GM23338 (cell line): ENCODE measurements around the gene SHISA7. TPM values are rescaled to one million over a fixed set of nuclear protein-coding genes. Genes with fewer than 3 reads are reported as not detected.

ENCODE experiments used
- ATAC-seq: fragments of 200-7000 bp; cut with Tn5 transposase; 3 replicates; pipeline ENCODE4 v1.9.1; 2020
- DNase-seq: peaks from one replicate; pipeline ENCODE4 v3.0.0-alpha.2; 2015; ENCODE audit warnings: low spot score
- H2AFZ ChIP-seq: fragments of 200-600 bp; sonication (generic); 2 replicates; pipeline ENCODE4 v1.8.0; 2016; ENCODE audit warnings: antibody characterized with exemption, mild to moderate bottlenecking, moderate library complexity
- H3F3A ChIP-seq: fragments of 200-600 bp; sonication (generic); replicated peaks from 2 replicates; pipeline ENCODE4 v1.8.0; 2017; ENCODE audit warnings: antibody characterized with exemption, mixed run types, low read depth
- H3K27ac ChIP-seq: fragments of 200-600 bp; sonication (generic); 2 replicates; pipeline ENCODE4 v1.6.1; 2016; ENCODE audit warnings: low read depth
- H3K27me3 ChIP-seq: fragments of 200-600 bp; sonication (generic); 2 replicates; pipeline ENCODE4 v1.8.0; 2016; ENCODE audit warnings: mild to moderate bottlenecking, mixed run types, moderate library complexity; ENCODE audit not compliant: insufficient read depth
- H3K36me3 ChIP-seq: fragments of 200-600 bp; sonication (generic); 2 replicates; pipeline ENCODE4 v1.8.0; 2016; ENCODE audit warnings: mild to moderate bottlenecking; ENCODE audit not compliant: insufficient read depth
- H3K4me1 ChIP-seq: fragments of 200-600 bp; sonication (generic); 2 replicates; pipeline ENCODE4 v1.8.0; 2016; ENCODE audit warnings: mild to moderate bottlenecking, moderate library complexity; ENCODE audit not compliant: insufficient read depth
- H3K4me2 ChIP-seq: fragments of 200-600 bp; sonication (generic); 2 replicates; pipeline ENCODE4 v1.7.1; 2017; ENCODE audit warnings: mixed run types
- H3K4me3 ChIP-seq: fragments of 200-600 bp; sonication (generic); 2 replicates; pipeline ENCODE4 v1.6.1; 2016; ENCODE audit warnings: mixed run types
- H3K79me2 ChIP-seq: fragments of 200-600 bp; sonication (generic); replicated peaks from 2 replicates; pipeline ENCODE4 v1.8.0; 2017; ENCODE audit warnings: mild to moderate bottlenecking; ENCODE audit not compliant: insufficient read depth
- H3K9me2 ChIP-seq: fragments of 200-600 bp; sonication (generic); 2 replicates; pipeline ENCODE4 v1.8.0; 2017; ENCODE audit not compliant: insufficient read depth
- H4K20me1 ChIP-seq: fragments of 200-600 bp; sonication (generic); replicated peaks from 2 replicates; pipeline ENCODE4 v1.8.0; 2017; ENCODE audit warnings: mild to moderate bottlenecking; ENCODE audit not compliant: insufficient read depth
- H3K27ac Mint-ChIP-seq: 2 replicates; pipeline ENCODE4 v1.8.0; 2020; ENCODE audit warnings: inconsistent platforms, mild to moderate bottlenecking, moderate library complexity, mixed read lengths
- H3K27me3 Mint-ChIP-seq: 3 replicates; pipeline ENCODE4 v1.8.0; 2022; ENCODE audit warnings: low read depth, mild to moderate bottlenecking, moderate library complexity, mixed read lengths, inconsistent platforms; ENCODE audit not compliant: insufficient read depth, poor library complexity
- H3K36me3 Mint-ChIP-seq: 3 replicates; pipeline ENCODE4 v1.8.0; 2021; ENCODE audit warnings: low read depth, mild to moderate bottlenecking, inconsistent platforms, moderate library complexity, mixed read lengths
- H3K4me1 Mint-ChIP-seq: 3 replicates; pipeline ENCODE4 v1.8.0; 2020; ENCODE audit warnings: mild to moderate bottlenecking, inconsistent platforms, mixed read lengths
- H3K4me3 Mint-ChIP-seq: 3 replicates; pipeline ENCODE4 v1.8.0; 2021; ENCODE audit warnings: moderate library complexity, mild to moderate bottlenecking, inconsistent platforms, mixed read lengths
- H3K9me3 Mint-ChIP-seq: 3 replicates; pipeline ENCODE4 v1.8.0; 2020; ENCODE audit warnings: moderate library complexity, mild to moderate bottlenecking, inconsistent platforms, mixed read lengths
- CREB1 ChIP-seq: fragments of 250-450 bp; sonication (Bioruptor Pico); IDR thresholded peaks from 2 replicates; pipeline ENCODE4 v1.5.0; 2020; ENCODE audit warnings: low read depth, mild to moderate bottlenecking, moderate library complexity
- EZH2 ChIP-seq: fragments of 200-600 bp; sonication (generic); IDR thresholded peaks from one replicate; pipeline ENCODE4 v1.8.0; 2017; ENCODE audit warnings: antibody characterized with exemption, mild to moderate bottlenecking, low read depth; ENCODE audit not compliant: unreplicated experiment
- EZH2phosphoT487 ChIP-seq: fragments of 200-600 bp; sonication (generic); IDR thresholded peaks from one replicate; pipeline ENCODE4 v1.8.1; 2018; ENCODE audit warnings: antibody characterized with exemption; ENCODE audit not compliant: unreplicated experiment
- JUNB ChIP-seq: IDR thresholded peaks from one replicate; pipeline ENCODE4 v1.6.1; 2016; ENCODE audit warnings: antibody characterized with exemption; ENCODE audit not compliant: unreplicated experiment
- NANOG ChIP-seq: IDR thresholded peaks from 2 replicates; pipeline ENCODE4 v1.6.1; 2016; ENCODE audit warnings: antibody characterized with exemption, borderline replicate concordance
- POLR2AphosphoS5 ChIP-seq: IDR thresholded peaks from 2 replicates; pipeline ENCODE4 v1.6.1; 2016; ENCODE audit warnings: antibody characterized with exemption, low read depth
- STAT1 ChIP-seq: IDR thresholded peaks from one replicate; pipeline ENCODE4 v1.6.1; 2016; ENCODE audit warnings: antibody characterized with exemption; ENCODE audit not compliant: unreplicated experiment
- ZNF114 ChIP-seq: fragments of 250-450 bp; sonication (Bioruptor Pico); IDR thresholded peaks from 2 replicates; pipeline ENCODE4 v1.5.0; 2020; ENCODE audit warnings: mild to moderate bottlenecking, moderate library complexity
- polyA plus RNA-seq: library from polyadenylated mRNA; unstranded; fragments of >200 nt; fragmentation: Nextera tagmentation; extraction: Ambion mirVana; gene quantifications from 2 replicates; pipeline ENCODE4 v1.2.1, GENCODE V29; 2016
- total RNA-seq: library from RNA; depleted of rRNA; stranded (reverse); fragments of >200 nt; shearing (Covaris generic); gene quantifications from 2 replicates; pipeline ENCODE4 v1.2.3, GENCODE V29; 2014
- TF ChIP-seq, protein P1 (sequence below): IDR thresholded peaks from 2 replicates; pipeline ENCODE4 v1.6.1; 2016; ENCODE audit warnings: antibody characterized with exemption
- TF ChIP-seq, protein P2 (sequence below): fragments of 250-450 bp; sonication (Bioruptor Pico); IDR thresholded peaks from 2 replicates; pipeline ENCODE4 v1.5.0; 2020; ENCODE audit warnings: mild to moderate bottlenecking, moderate library complexity
- TF ChIP-seq, protein P3 (sequence below), 2 experiments: fragments of 200-600 bp in 1 of 2; sonication (generic) in 1 of 2; conservative IDR thresholded peaks; 2 replicates each; pipeline versions ENCODE4 v1.5.1 to v1.6.1; 2016 to 2017; ENCODE audit warnings: antibody characterized with exemption in 2 of 2, low read depth in 2 of 2, mild to moderate bottlenecking in 2 of 2, moderate library complexity in 1 of 2

Gene SHISA7
- total and polyA plus RNA-seq, 2 experiments from 2014 or later = 0.32 to 1.4 TPM

DNA sequence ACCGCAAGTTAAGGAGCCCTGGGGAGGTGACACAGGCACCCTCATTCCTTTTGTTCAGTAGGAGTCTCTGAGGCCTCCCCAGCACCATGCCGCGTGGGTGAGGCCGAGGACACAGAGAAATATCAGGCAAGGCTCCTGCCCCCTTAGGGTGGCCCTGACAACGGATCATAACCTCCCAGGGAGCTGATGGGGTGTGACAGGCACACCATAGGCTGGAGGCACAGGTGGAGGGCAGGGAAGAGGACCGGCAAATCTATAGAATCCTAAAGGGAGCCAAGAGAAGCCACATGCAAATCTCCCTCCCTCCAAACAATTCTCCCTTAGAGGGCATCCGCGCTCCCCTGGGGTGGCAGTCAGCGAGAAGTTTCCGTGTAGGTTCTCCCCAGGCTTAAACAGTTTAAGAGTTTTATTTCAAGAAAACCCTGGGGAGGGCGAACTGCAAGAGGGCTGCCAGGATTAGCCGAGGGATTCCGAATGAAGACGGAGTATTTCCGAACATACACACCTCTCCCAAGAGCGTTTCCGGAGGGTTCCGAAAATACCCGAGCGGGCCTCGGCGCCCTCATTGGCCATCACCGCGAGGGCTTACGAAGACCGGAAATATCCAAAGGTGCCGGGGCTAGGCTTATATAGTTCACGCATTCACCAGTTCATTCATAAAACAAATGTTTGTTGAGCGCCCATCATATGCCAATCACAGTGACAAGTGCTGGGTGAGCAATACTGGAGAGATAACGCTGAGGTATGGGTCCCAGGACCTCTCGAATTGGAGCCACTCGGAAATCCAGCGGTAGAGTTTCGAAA is 58.0 kb downstream of the SHISA7 start:
- peaks cover 45% of the 10 kb centered on the region for H4K20me1 ChIP-seq
- H3K27ac ChIP-seq = peak overlapping the region; percentile 11; the same call in 1 of the 2 replicates
- peaks cover 49% of the 10 kb centered on the region for H3K36me3 Mint-ChIP-seq
- peak; percentile 99 for DNase-seq
- H3K4me3 Mint-ChIP-seq = peak overlapping the region; percentile 99
- peak overlapping the region; percentile 51 for H3K4me2 ChIP-seq
- H2AFZ ChIP-seq = no peak overlapping the region
- H3K4me3 ChIP-seq = peak overlapping the region; percentile 99
- peaks cover 5% of the 10 kb centered on the region; the same call in 2 of the 3 replicates for H3K9me3 Mint-ChIP-seq
- peaks cover 50% of the 10 kb centered on the region for H3F3A ChIP-seq
- H3K36me3 ChIP-seq = peaks cover 11% of the 10 kb centered on the region; the same call in 1 of the 2 replicates
- H3K27ac Mint-ChIP-seq = peak overlapping the region; percentile 98
- H3K79me2 ChIP-seq = peaks cover 33% of the 10 kb centered on the region
- peaks cover 45% of the 10 kb centered on the region for H3K4me1 Mint-ChIP-seq
- H3K27me3 Mint-ChIP-seq = peaks cover 50% of the 10 kb centered on the region
- peaks cover 46% of the 10 kb centered on the region for H3K4me1 ChIP-seq
- H3K27me3 ChIP-seq = peaks cover 12% of the 10 kb centered on the region
- no peaks in the 10 kb centered on the region for H3K9me2 ChIP-seq
- no peak for TF ChIP-seq NANOG
- no peak for TF ChIP-seq EZH2phosphoT487
- TF ChIP-seq JUNB = no peak
- TF ChIP-seq, protein P1, sequence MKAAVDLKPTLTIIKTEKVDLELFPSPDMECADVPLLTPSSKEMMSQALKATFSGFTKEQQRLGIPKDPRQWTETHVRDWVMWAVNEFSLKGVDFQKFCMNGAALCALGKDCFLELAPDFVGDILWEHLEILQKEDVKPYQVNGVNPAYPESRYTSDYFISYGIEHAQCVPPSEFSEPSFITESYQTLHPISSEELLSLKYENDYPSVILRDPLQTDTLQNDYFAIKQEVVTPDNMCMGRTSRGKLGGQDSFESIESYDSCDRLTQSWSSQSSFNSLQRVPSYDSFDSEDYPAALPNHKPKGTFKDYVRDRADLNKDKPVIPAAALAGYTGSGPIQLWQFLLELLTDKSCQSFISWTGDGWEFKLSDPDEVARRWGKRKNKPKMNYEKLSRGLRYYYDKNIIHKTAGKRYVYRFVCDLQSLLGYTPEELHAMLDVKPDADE = no peak; the same call in 1 of the 2 replicates
- TF ChIP-seq STAT1 = no peak
- TF ChIP-seq, protein P2, sequence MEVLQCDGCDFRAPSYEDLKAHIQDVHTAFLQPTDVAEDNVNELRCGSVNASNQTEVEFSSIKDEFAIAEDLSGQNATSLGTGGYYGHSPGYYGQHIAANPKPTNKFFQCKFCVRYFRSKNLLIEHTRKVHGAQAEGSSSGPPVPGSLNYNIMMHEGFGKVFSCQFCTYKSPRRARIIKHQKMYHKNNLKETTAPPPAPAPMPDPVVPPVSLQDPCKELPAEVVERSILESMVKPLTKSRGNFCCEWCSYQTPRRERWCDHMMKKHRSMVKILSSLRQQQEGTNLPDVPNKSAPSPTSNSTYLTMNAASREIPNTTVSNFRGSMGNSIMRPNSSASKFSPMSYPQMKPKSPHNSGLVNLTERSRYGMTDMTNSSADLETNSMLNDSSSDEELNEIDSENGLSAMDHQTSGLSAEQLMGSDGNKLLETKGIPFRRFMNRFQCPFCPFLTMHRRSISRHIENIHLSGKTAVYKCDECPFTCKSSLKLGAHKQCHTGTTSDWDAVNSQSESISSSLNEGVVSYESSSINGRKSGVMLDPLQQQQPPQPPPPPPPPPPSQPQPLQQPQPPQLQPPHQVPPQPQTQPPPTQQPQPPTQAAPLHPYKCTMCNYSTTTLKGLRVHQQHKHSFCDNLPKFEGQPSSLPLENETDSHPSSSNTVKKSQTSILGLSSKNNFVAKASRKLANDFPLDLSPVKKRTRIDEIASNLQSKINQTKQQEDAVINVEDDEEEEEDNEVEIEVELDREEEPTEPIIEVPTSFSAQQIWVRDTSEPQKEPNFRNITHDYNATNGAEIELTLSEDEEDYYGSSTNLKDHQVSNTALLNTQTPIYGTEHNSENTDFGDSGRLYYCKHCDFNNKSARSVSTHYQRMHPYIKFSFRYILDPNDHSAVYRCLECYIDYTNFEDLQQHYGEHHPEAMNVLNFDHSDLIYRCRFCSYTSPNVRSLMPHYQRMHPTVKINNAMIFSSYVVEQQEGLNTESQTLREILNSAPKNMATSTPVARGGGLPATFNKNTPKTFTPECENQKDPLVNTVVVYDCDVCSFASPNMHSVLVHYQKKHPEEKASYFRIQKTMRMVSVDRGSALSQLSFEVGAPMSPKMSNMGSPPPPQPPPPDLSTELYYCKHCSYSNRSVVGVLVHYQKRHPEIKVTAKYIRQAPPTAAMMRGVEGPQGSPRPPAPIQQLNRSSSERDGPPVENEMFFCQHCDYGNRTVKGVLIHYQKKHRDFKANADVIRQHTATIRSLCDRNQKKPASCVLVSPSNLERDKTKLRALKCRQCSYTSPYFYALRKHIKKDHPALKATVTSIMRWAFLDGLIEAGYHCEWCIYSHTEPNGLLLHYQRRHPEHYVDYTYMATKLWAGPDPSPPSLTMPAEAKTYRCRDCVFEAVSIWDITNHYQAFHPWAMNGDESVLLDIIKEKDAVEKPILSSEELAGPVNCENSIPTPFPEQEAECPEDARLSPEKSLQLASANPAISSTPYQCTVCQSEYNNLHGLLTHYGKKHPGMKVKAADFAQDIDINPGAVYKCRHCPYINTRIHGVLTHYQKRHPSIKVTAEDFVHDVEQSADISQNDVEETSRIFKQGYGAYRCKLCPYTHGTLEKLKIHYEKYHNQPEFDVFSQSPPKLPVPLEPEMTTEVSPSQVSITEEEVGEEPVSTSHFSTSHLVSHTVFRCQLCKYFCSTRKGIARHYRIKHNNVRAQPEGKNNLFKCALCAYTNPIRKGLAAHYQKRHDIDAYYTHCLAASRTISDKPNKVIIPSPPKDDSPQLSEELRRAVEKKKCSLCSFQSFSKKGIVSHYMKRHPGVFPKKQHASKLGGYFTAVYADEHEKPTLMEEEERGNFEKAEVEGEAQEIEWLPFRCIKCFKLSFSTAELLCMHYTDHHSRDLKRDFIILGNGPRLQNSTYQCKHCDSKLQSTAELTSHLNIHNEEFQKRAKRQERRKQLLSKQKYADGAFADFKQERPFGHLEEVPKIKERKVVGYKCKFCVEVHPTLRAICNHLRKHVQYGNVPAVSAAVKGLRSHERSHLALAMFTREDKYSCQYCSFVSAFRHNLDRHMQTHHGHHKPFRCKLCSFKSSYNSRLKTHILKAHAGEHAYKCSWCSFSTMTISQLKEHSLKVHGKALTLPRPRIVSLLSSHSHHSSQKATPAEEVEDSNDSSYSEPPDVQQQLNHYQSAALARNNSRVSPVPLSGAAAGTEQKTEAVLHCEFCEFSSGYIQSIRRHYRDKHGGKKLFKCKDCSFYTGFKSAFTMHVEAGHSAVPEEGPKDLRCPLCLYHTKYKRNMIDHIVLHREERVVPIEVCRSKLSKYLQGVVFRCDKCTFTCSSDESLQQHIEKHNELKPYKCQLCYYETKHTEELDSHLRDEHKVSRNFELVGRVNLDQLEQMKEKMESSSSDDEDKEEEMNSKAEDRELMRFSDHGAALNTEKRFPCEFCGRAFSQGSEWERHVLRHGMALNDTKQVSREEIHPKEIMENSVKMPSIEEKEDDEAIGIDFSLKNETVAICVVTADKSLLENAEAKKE (CRISPR knock-in tag) = no peak
- no peak for TF ChIP-seq POLR2AphosphoS5
- TF ChIP-seq CREB1 (CRISPR knock-in tag) = no peak
- TF ChIP-seq ZNF114 = no peak
- TF ChIP-seq, protein P3, sequence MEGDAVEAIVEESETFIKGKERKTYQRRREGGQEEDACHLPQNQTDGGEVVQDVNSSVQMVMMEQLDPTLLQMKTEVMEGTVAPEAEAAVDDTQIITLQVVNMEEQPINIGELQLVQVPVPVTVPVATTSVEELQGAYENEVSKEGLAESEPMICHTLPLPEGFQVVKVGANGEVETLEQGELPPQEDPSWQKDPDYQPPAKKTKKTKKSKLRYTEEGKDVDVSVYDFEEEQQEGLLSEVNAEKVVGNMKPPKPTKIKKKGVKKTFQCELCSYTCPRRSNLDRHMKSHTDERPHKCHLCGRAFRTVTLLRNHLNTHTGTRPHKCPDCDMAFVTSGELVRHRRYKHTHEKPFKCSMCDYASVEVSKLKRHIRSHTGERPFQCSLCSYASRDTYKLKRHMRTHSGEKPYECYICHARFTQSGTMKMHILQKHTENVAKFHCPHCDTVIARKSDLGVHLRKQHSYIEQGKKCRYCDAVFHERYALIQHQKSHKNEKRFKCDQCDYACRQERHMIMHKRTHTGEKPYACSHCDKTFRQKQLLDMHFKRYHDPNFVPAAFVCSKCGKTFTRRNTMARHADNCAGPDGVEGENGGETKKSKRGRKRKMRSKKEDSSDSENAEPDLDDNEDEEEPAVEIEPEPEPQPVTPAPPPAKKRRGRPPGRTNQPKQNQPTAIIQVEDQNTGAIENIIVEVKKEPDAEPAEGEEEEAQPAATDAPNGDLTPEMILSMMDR (conservative IDR thresholded peaks at IDR 0.05; ENCODE audit: low read depth in 2 of 2) = no peak
- no peak for TF ChIP-seq EZH2
- ATAC-seq = peak; percentile 78
